NCI-H1092 (cell line): ENCODE data around the gene NR2E1.

Experiments used
- DNase-seq: peaks from one replicate; lab custom pipeline; 2025; lab: John Stamatoyannopoulos, UW

NR2E1 gene

GRCh38 chr6:108156180-108156937 is 9.5 kb upstream of the NR2E1 start:
- no peak for DNase-seq

- DNase-seq: no peak
Observed at GRCh38 chr6:108156938-108157233, 8.9 kb upstream of the NR2E1 start.

- no peak for DNase-seq
Observed at GRCh38 chr6:108157234-108157980, 8.4 kb upstream of the NR2E1 start.

- DNase-seq: no peak
Observed at GRCh38 chr6:108157981-108158525, 7.8 kb upstream of the NR2E1 start.

GRCh38 chr6:108159981-108160380 is 5.8 kb upstream of the NR2E1 start:
- DNase-seq: no peak

GRCh38 chr6:108161724-108162282 is 4.0 kb upstream of the NR2E1 start:
- no peak for DNase-seq

GRCh38 chr6:108163267-108163643 is 2.6 kb upstream of the NR2E1 start:
- no peak for DNase-seq

GRCh38 chr6:108163644-108164542 is 1.9 kb upstream of the NR2E1 start:
- no peak for DNase-seq

- DNase-seq: no peak
Observed at GRCh38 chr6:108164543-108164814, 1.3 kb upstream of the NR2E1 start.

- DNase-seq: no peak
Observed at GRCh38 chr6:108164815-108165706, 761 bp upstream of the NR2E1 start.

GRCh38 chr6:108166664-108167448 is 1.0 kb downstream of the NR2E1 start:
- DNase-seq: no peak

GRCh38 chr6:108167449-108168089 is 1.7 kb downstream of the NR2E1 start:
- no peak for DNase-seq

GRCh38 chr6:108168090-108168463 is 2.3 kb downstream of the NR2E1 start:
- DNase-seq: no peak

- no peak for DNase-seq
Observed at GRCh38 chr6:108168501-108169463, 3.0 kb downstream of the NR2E1 start.

- DNase-seq: no peak
Observed at GRCh38 chr6:108169464-108170331, 3.9 kb downstream of the NR2E1 start.

GRCh38 chr6:108170332-108171290 is 4.8 kb downstream of the NR2E1 start:
- no peak for DNase-seq
